H1 (cell line): Measurements from ENCODE around the gene GADD45GIP1. TPM values are rescaled to one million over a fixed set of nuclear protein-coding genes. Genes with fewer than 3 reads are reported as not detected.

ENCODE experiments used
- CTCF ChIA-PET: fragments of 300-600 bp; sonication (Branson Sonifier 250); formaldehyde crosslinking; loops from one replicate; lab custom pipeline; 2021; ENCODE audit not compliant: partially characterized antibody; lab: Charles Lee
- POLR2A ChIA-PET: fragments of 300-600 bp; sonication (Branson Sonifier 250); formaldehyde crosslinking; loops from one replicate; lab custom pipeline; 2021; ENCODE audit warnings: inconsistent platforms; ENCODE audit not compliant: partially characterized antibody; lab: Charles Lee
- DNase-seq, 2 experiments: peaks; one replicate each; pipeline versions ENCODE4 v3.0.0 to v3.0.0-alpha.2; 2010 to 2022; ENCODE audit warnings: low spot score in 2 of 2, low read depth in 1 of 2, mixed read lengths in 1 of 2
- FAIRE-seq: peaks from 2 replicates; lab custom pipeline; 2011; peaks lifted over from hg19 to GRCh38; lab: Jason Lieb, UNC
- H2AFZ ChIP-seq: 2 replicates; pipeline ENCODE4 v1.8.1; 2012; ENCODE audit warnings: low read length, inconsistent platforms
- H2AK5ac ChIP-seq: 2 replicates; pipeline ENCODE4 v1.6.1; 2013; ENCODE audit warnings: low read depth, low read length
- H2BK120ac ChIP-seq: replicated peaks from 2 replicates; pipeline ENCODE3; 2013; ENCODE audit warnings: low read depth, low read length, inconsistent platforms
- H2BK12ac ChIP-seq: 2 replicates; pipeline ENCODE4 v1.6.1; 2013; ENCODE audit warnings: low read depth, low read length
- H2BK15ac ChIP-seq: 2 replicates; pipeline ENCODE4 v1.6.1; 2013; ENCODE audit warnings: low read length
- H2BK20ac ChIP-seq: 2 replicates; pipeline ENCODE4 v1.6.1; 2013; ENCODE audit warnings: low read length
- H2BK5ac ChIP-seq: 2 replicates; pipeline ENCODE4 v1.6.1; 2013; ENCODE audit warnings: low read depth, low read length
- H3K14ac ChIP-seq: 2 replicates; pipeline ENCODE4 v1.6.1; 2013; ENCODE audit warnings: inconsistent platforms; ENCODE audit not compliant: insufficient read length
- H3K18ac ChIP-seq: 2 replicates; pipeline ENCODE4 v1.6.1; 2013; ENCODE audit warnings: low read length; ENCODE audit errors: extremely low read depth
- H3K23ac ChIP-seq: 2 replicates; pipeline ENCODE4 v1.6.1; 2013; ENCODE audit warnings: inconsistent platforms; ENCODE audit not compliant: insufficient read length
- H3K23me2 ChIP-seq: 2 replicates; pipeline ENCODE4 v1.6.1; 2013; ENCODE audit warnings: low read depth, low read length
- H3K27ac ChIP-seq: 2 replicates; pipeline ENCODE4 v1.6.1; 2011; ENCODE audit warnings: low read depth, low read length, inconsistent platforms
- H3K27me3 ChIP-seq, 4 experiments: replicated peaks in 1 of 4; 1 replicate in 1 of 4; 2 replicates in 3 of 4; pipeline versions ENCODE4 v1.6.1 to v1.8.1; 2011 to 2013; ENCODE audit warnings: low read length in 3 of 4, mild to moderate bottlenecking in 3 of 4, inconsistent platforms in 2 of 4, mixed read lengths in 2 of 4, moderate library complexity in 1 of 4; ENCODE audit not compliant: control insufficient read depth in 3 of 4, insufficient read depth in 3 of 4; ENCODE audit errors: extremely low read depth in 1 of 4
- H3K36me3 ChIP-seq, 4 experiments: 2 replicates each; pipeline versions ENCODE4 v1.6.1 to v1.8.1; 2011 to 2013; ENCODE audit warnings: mild to moderate bottlenecking in 4 of 4, low read length in 3 of 4, moderate library complexity in 2 of 4, control low read depth in 1 of 4, inconsistent platforms in 1 of 4; ENCODE audit not compliant: insufficient read depth in 4 of 4, control insufficient read depth in 2 of 4
- H3K4ac ChIP-seq: replicated peaks from 2 replicates; pipeline ENCODE3; 2013; ENCODE audit warnings: low read length, low read depth, mixed read lengths, inconsistent platforms; ENCODE audit not compliant: insufficient read length
- H3K4me1 ChIP-seq, 4 experiments: replicated peaks in 1 of 4; 1 replicate in 1 of 4; 2 replicates in 3 of 4; pipeline versions ENCODE4 v1.6.1 to v1.8.1; 2011 to 2013; ENCODE audit warnings: low read length in 3 of 4, inconsistent platforms in 2 of 4, mixed read lengths in 1 of 4; ENCODE audit not compliant: insufficient read depth in 4 of 4, control insufficient read depth in 3 of 4
- H3K4me2 ChIP-seq, 2 experiments: 2 replicates each; pipeline versions ENCODE4 v1.6.1 to v1.8.1; 2011 to 2013; ENCODE audit warnings: low read depth in 2 of 2, low read length in 2 of 2, control low read depth in 1 of 2, inconsistent platforms in 1 of 2, mild to moderate bottlenecking in 1 of 2; ENCODE audit not compliant: insufficient read depth in 1 of 2
- H3K4me3 ChIP-seq, 4 experiments: fragments of 200-600, 300-600 bp in 1 of 4; sonication (generic), shearing (Covaris generic), sonication (Bioruptor Twin) in 1 of 4; 2 replicates each; pipeline versions ENCODE4 v1.5.1 to v1.8.1; 2011 to 2016; ENCODE audit warnings: low read length in 4 of 4, low read depth in 3 of 4, control low read depth in 2 of 4, inconsistent platforms in 2 of 4, mild to moderate bottlenecking in 2 of 4, mixed read lengths in 1 of 4, moderate library complexity in 1 of 4; ENCODE audit not compliant: insufficient read depth in 2 of 4; ENCODE audit errors: extremely low read depth in 1 of 4
- H3K56ac ChIP-seq: replicated peaks from 2 replicates; pipeline ENCODE3; 2013; ENCODE audit warnings: low read depth, mild to moderate bottlenecking, mixed read lengths, low read length, inconsistent platforms; ENCODE audit not compliant: insufficient read length
- H3K79me1 ChIP-seq: 2 replicates; pipeline ENCODE4 v1.6.1; 2013; ENCODE audit warnings: low read depth, low read length, control low read depth
- H3K79me2 ChIP-seq, 2 experiments: 2 replicates each; pipeline versions ENCODE4 v1.6.1 to v1.8.1; 2012 to 2013; ENCODE audit warnings: low read length in 2 of 2, mild to moderate bottlenecking in 2 of 2, inconsistent platforms in 1 of 2; ENCODE audit not compliant: insufficient read depth in 2 of 2, control insufficient read depth in 1 of 2
- H3K9ac ChIP-seq, 4 experiments: replicated peaks in 1 of 4; 1 replicate in 1 of 4; 2 replicates in 3 of 4; pipeline versions ENCODE4 v1.6.1 to v1.8.1; 2011 to 2013; ENCODE audit warnings: low read depth in 3 of 4, low read length in 3 of 4, control low read depth in 2 of 4, mild to moderate bottlenecking in 2 of 4, moderate library complexity in 2 of 4, inconsistent platforms in 1 of 4; ENCODE audit errors: extremely low read depth in 1 of 4
- H3K9me3 ChIP-seq, 2 experiments: 2 replicates each; pipeline versions ENCODE4 v1.6.1 to v1.8.1; 2012 to 2013; ENCODE audit warnings: mild to moderate bottlenecking in 2 of 2, moderate library complexity in 2 of 2, control low read depth in 1 of 2, inconsistent platforms in 1 of 2, low read depth in 1 of 2, low read length in 1 of 2, mixed read lengths in 1 of 2; ENCODE audit not compliant: insufficient read depth in 2 of 2
- H4K20me1 ChIP-seq, 2 experiments: replicated peaks in 1 of 2; 2 replicates each; pipeline versions ENCODE3 to v1.8.1; 2011 to 2013; ENCODE audit warnings: inconsistent platforms in 2 of 2, low read length in 2 of 2, mild to moderate bottlenecking in 1 of 2; ENCODE audit not compliant: insufficient read depth in 2 of 2, control insufficient read depth in 1 of 2
- H4K5ac ChIP-seq: 2 replicates; pipeline ENCODE4 v1.6.1; 2013; ENCODE audit warnings: low read length, low read depth, mixed read lengths, inconsistent platforms; ENCODE audit not compliant: insufficient read length
- H4K8ac ChIP-seq: 2 replicates; pipeline ENCODE4 v1.8.0; 2013; ENCODE audit warnings: mild to moderate bottlenecking, moderate library complexity, low read length, inconsistent platforms; ENCODE audit not compliant: insufficient read depth; ENCODE audit errors: extremely low read depth
- H4K91ac ChIP-seq: replicated peaks from 2 replicates; pipeline ENCODE3; 2013; ENCODE audit warnings: low read length, mixed read lengths, inconsistent platforms; ENCODE audit not compliant: insufficient read length
- CREB1 ChIP-seq: IDR thresholded peaks from 2 replicates; pipeline ENCODE4 v1.6.1; 2012; ENCODE audit warnings: inconsistent platforms
- GTF2F1 ChIP-seq: IDR thresholded peaks from 2 replicates; pipeline ENCODE4 v1.6.1; 2012; ENCODE audit warnings: low read depth, low read length, improper control_type of control experiment, borderline replicate concordance
- KDM1A ChIP-seq: fragments of 200-600, 300-600 bp; sonication (generic); IDR thresholded peaks from 2 replicates; pipeline ENCODE4 v1.7.1; 2016; ENCODE audit warnings: mild to moderate bottlenecking, low read length, borderline replicate concordance
- KDM4A ChIP-seq: IDR thresholded peaks from one replicate; pipeline ENCODE4 v1.7.1; 2012; ENCODE audit warnings: low read depth, mild to moderate bottlenecking, moderate library complexity, low read length, inconsistent platforms; ENCODE audit not compliant: severe bottlenecking
- MAFK ChIP-seq: IDR thresholded peaks from 2 replicates; pipeline ENCODE4 v1.6.1; 2012; ENCODE audit warnings: low read depth, mild to moderate bottlenecking, improper control_type of control experiment, low read length
- NRF1 ChIP-seq: IDR thresholded peaks from 2 replicates; pipeline ENCODE4 v1.6.1; 2011; ENCODE audit warnings: mild to moderate bottlenecking, low read depth, low read length, improper control_type of control experiment
- POLR2AphosphoS5 ChIP-seq: IDR thresholded peaks from 2 replicates; pipeline ENCODE4 v1.6.1; 2011; ENCODE audit warnings: low read depth, low read length
- WGBS, 2 experiments: shearing (Covaris generic) in 1 of 2; methylation state at CpG; one replicate each; pipeline versions ENCODE4 v1.1.6 to v1.1.7; 2013 to 2015; ENCODE audit warnings: low lambda C conversion rate in 2 of 2, mixed read lengths in 2 of 2, inconsistent platforms in 1 of 2, low coverage in 1 of 2, missing lambda C conversion rate in 1 of 2; ENCODE audit not compliant: insufficient replicate concordance in 2 of 2, insufficient coverage in 1 of 2, insufficient read length in 1 of 2; ENCODE audit errors: extremely low coverage in 1 of 2, missing lambda C conversion rate in 1 of 2; 5-methylcytosine and 5-hydroxymethylcytosine counted together
- polyA plus RNA-seq, 7 experiments: library from polyadenylated mRNA; depleted of rRNA in 3 of 7; stranded (reverse) in 5 of 7; unstranded in 2 of 7; fragments of >200 nt in 5 of 7; fragments of 200-250 nt in 2 of 7; gene quantifications; 1 replicate in 5 of 7; 2 replicates in 1 of 7; 4 replicates in 1 of 7; pipeline versions ENCODE4 v1.2.1 to v1.2.3, GENCODE V29; 2011 to 2013; ENCODE audit warnings: missing spikeins in 2 of 7, mixed read lengths in 2 of 7
- total RNA-seq: library from RNA; stranded (reverse); fragmentation: NEBNext Ultra II Directional; extraction: Animal tissue kit (Norgen Biotek cat#: 25700); gene quantifications from 2 replicates; pipeline ENCODE4 v1.2.1, GENCODE V29; 2021
- TF ChIP-seq, protein P1 (sequence below): IDR thresholded peaks from 2 replicates; pipeline ENCODE4 v1.6.1; 2011; ENCODE audit warnings: low read depth, mild to moderate bottlenecking, low read length; ENCODE audit not compliant: insufficient read depth

GADD45GIP1 gene
- total and polyA plus RNA-seq, 2 of the 8 experiments (the other 6 are each of a cell fraction or from before 2014, with no cell fraction given) = 42.2 to 42.6 TPM

- H3K36me3 ChIP-seq = no peaks in the 10 kb centered on the region
- no peak overlapping the region for H4K5ac ChIP-seq
- DNase-seq (no peak), FAIRE-seq (no peak)
- H4K8ac ChIP-seq = no peak overlapping the region
- H3K79me1 ChIP-seq = no peaks in the 10 kb centered on the region; the same call in 1 of the 2 replicates
- H3K23ac ChIP-seq = no peak overlapping the region
- peaks cover 0 to 1% (median under 1%) of the 10 kb centered on the region in 4 experiments; a peak in 2 of 7 replicates for H3K4me1 ChIP-seq
- H3K79me2 ChIP-seq = no peaks in the 10 kb centered on the region
- no peaks in the 10 kb centered on the region for H3K9me3 ChIP-seq
- no peak overlapping the region for H3K27ac ChIP-seq
- WGBS, 2 experiments = 95% methylated on average over 9 of the region's 9 CpGs; no CpG with 5 or more reads in 1 of the 2 experiments
- TF ChIP-seq KDM4A = no peak
- TF ChIP-seq CREB1 = no peak
- TF ChIP-seq KDM1A = no peak
- no peak for TF ChIP-seq NRF1
- TF ChIP-seq POLR2AphosphoS5 = no peak; the same call in 1 of the 2 replicates
- no peak for TF ChIP-seq GTF2F1
- TF ChIP-seq MAFK = no peak
- TF ChIP-seq, protein P1, sequence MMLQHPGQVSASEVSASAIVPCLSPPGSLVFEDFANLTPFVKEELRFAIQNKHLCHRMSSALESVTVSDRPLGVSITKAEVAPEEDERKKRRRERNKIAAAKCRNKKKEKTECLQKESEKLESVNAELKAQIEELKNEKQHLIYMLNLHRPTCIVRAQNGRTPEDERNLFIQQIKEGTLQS = no peak
- H3K23me2 ChIP-seq = no peaks in the 10 kb centered on the region
- H3K4me2 ChIP-seq = no peak overlapping the region
- ChIA-PET CTCF (interaction anchor here (0.7 to 2.5 kb wide), 6 partner anchors 9 to 183 kb away, joined by 3 to 9 read pairs (median 3); no protein-coding TSS in a partner anchor), POLR2A (interaction anchor here (0.7 to 15.0 kb wide), 11 partner anchors 9 to 62 kb away, joined by 3 to 180 read pairs (median 6); partner anchors contain the start of genes DNASE2, GCDH, RAD23A and SYCE2)
- no peak overlapping the region for H2AK5ac ChIP-seq
- no peak overlapping the region for H3K4ac ChIP-seq
- no peak overlapping the region for H2BK12ac ChIP-seq
- no peak overlapping the region for H2AFZ ChIP-seq
- no peak overlapping the region for H3K9ac ChIP-seq
- no peak overlapping the region for H2BK20ac ChIP-seq
- H2BK5ac ChIP-seq = no peak overlapping the region
- H3K56ac ChIP-seq = no peak overlapping the region
- no peak overlapping the region for H2BK15ac ChIP-seq
- no peak overlapping the region for H3K18ac ChIP-seq
- H4K91ac ChIP-seq = no peak overlapping the region
- H3K27me3 ChIP-seq = no peaks in the 10 kb centered on the region
- H3K4me3 ChIP-seq = no peak overlapping the region
- no peaks in the 10 kb centered on the region for H4K20me1 ChIP-seq
- no peak overlapping the region for H3K14ac ChIP-seq
- no peak overlapping the region for H2BK120ac ChIP-seq
Measured at GRCh38 chr19:12907166-12907565, 49.9 kb downstream of the GADD45GIP1 start.
